Epithelial cell of proximal tubule (primary cell): ENCODE results near the gene TXNDC16. TPM values are rescaled to one million over a fixed set of nuclear protein-coding genes. Genes with fewer than 3 reads are reported as not detected.

Experiments
- DNase-seq: peaks from one replicate; pipeline ENCODE4 v3.0.0-alpha.2; 2011; ENCODE audit warnings: low read depth
- H3K4me3 ChIP-seq: 2 replicates; pipeline ENCODE4 v1.5.1; 2011; ENCODE audit warnings: low read depth, mild to moderate bottlenecking, low read length
- total RNA-seq: library from RNA; depleted of rRNA; stranded (reverse); fragments of >200 nt; gene quantifications from 2 replicates; pipeline ENCODE4 v1.2.3, GENCODE V29; 2015
- TF ChIP-seq, protein P1 (sequence below): conservative IDR thresholded peaks from 2 replicates; pipeline ENCODE4 v1.5.1; 2012; ENCODE audit warnings: low read depth, mild to moderate bottlenecking, low read length

The TXNDC16 gene
- total RNA-seq, 1 donor from 2014 or later, result 6.7 TPM

DNA sequence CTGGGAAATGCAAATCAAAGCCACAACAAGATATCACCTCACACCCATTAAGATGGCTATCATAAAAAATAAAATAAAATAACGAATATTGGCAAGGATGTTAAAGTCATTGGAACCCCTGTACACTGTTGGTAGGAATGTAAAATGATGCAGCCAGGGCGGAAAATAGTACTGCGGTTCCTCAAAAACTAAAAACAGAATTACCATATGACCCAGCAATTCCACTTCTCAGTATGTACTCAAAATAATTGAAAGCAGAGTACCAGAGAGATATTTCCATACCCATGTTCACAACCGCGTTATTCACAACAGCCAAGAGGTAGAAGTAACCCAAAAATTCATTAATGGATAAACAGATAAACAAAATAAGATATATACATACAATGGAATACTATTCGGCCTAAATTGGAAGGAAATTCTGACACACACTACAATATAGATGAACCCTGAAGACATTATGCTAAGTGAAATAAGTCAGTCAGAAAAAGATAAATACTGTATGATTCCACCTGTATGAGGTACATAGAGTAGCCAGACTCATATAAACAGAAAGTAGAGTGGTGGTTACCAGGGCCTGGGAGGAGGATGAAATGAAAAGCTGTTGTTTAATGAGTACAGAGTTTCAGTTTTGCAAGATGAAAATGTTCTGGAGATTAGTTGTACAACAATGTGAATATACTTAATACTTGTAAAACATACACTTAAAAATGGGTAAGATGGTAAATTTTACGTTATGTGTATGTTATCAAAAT lies 84.6 kb downstream of the TXNDC16 start:
- H3K4me3 ChIP-seq, result no peak overlapping the region
- no peak for DNase-seq
- TF ChIP-seq, protein P1, sequence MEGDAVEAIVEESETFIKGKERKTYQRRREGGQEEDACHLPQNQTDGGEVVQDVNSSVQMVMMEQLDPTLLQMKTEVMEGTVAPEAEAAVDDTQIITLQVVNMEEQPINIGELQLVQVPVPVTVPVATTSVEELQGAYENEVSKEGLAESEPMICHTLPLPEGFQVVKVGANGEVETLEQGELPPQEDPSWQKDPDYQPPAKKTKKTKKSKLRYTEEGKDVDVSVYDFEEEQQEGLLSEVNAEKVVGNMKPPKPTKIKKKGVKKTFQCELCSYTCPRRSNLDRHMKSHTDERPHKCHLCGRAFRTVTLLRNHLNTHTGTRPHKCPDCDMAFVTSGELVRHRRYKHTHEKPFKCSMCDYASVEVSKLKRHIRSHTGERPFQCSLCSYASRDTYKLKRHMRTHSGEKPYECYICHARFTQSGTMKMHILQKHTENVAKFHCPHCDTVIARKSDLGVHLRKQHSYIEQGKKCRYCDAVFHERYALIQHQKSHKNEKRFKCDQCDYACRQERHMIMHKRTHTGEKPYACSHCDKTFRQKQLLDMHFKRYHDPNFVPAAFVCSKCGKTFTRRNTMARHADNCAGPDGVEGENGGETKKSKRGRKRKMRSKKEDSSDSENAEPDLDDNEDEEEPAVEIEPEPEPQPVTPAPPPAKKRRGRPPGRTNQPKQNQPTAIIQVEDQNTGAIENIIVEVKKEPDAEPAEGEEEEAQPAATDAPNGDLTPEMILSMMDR, result no peak

DNA sequence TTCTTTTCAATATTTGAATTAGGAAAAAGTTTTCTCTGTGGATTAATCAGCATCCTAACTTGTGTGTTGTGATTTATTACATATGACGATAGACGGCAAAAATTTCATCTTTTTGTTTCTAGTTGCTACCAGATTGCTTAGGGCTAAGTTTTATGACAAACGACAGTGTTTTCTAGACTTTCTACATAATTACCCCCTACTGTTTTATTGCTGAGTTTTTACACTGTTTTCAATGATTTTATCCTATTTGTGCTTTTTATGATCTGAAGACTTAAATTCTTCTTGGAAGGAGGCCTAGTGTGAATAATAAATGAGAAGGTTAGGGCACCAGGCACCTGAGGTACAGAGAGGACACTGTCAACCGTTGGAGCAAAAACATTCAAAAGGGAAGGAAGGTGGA lies 88.1 kb downstream of the TXNDC16 start:
- DNase-seq, result no peak
- TF ChIP-seq, protein P1, result no peak
- H3K4me3 ChIP-seq, result no peak overlapping the region

DNA sequence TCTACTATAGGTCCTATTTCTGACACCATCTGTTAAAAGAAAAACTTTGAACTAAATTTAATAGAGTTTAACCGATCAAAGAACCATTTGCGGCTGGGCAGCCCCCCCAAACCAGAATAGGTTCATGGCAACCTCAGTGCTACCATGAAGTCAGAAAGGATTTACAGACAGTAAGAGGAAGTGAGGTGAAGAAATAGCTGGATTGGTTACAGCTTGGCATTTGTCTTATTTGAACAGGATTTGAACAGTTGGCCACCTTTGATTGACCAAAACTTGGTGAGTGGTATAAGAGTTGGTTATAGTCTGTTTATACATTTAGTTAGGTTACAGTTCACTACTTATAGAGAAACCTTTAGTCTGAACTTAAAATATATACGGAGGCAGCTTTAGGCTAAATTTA lies 88.9 kb downstream of the TXNDC16 start:
- H3K4me3 ChIP-seq, result no peak overlapping the region
- TF ChIP-seq, protein P1, result no peak
- no peak for DNase-seq

DNA sequence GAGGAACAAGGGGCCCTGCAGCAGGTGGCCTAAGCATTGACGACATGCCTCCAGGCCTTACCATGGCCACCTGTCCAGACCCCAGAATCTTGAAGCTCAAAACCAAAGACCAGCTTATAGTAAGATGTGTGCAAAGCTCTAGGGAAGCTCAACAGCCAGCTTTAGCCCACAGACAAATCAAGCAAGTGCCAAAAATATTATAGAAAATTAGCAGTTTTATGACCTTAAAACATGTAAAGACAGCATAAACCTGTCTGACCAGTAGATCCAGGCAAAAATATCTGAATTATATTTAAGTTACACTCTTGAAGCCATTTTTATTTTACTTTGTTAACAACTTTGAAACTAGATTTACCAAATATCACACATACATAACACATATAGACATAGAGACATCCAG lies 90.6 kb downstream of the TXNDC16 start:
- TF ChIP-seq, protein P1, result no peak
- no peak for DNase-seq

DNA sequence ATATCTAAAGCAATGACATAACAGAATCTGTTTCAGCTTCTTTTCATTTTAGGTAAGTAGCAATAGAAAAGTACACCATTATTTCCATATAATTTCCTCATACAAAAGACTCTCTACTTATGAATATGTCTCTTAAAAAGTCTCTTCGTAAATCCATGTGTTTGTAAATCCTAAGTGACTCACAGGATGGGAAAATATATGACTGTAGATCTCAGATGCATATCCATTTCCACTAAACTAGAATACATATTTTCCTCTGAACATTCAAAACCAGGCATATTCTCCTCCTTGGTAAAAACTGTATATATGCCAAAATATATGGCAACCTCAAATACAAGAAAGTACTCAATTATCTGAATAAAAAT lies 93.6 kb downstream of the TXNDC16 start:
- no peak for DNase-seq
- TF ChIP-seq, protein P1, result no peak
- H3K4me3 ChIP-seq, result no peak overlapping the region

More for the DNA sequence above, 90.6 kb downstream of the TXNDC16 start:
- H3K4me3 ChIP-seq, result no peak overlapping the region

DNA sequence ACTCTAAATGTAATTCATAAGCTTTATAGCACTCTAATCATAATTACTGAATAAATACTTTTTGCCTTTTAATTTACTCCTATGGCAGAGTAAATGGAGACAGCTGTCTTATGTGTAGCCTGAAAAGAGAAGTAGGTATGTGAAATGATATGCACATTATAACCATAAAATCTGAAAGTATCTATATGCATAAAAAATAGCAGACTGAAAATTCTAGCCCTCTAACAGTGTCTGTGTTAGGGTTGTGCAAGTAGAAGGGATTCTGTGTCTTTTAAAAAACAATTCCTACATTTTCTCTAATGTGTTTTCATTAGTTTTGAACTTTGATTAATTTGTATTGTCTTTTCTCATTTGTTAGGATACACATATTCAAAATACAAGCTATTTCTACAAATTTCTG lies 94.9 kb downstream of the TXNDC16 start:
- no peak overlapping the region for H3K4me3 ChIP-seq
- DNase-seq, result no peak

More for the DNA sequence above, 94.9 kb downstream of the TXNDC16 start:
- TF ChIP-seq, protein P1, result no peak
